ENCODE data around the gene IFT80.

IFT80 gene

DNA sequence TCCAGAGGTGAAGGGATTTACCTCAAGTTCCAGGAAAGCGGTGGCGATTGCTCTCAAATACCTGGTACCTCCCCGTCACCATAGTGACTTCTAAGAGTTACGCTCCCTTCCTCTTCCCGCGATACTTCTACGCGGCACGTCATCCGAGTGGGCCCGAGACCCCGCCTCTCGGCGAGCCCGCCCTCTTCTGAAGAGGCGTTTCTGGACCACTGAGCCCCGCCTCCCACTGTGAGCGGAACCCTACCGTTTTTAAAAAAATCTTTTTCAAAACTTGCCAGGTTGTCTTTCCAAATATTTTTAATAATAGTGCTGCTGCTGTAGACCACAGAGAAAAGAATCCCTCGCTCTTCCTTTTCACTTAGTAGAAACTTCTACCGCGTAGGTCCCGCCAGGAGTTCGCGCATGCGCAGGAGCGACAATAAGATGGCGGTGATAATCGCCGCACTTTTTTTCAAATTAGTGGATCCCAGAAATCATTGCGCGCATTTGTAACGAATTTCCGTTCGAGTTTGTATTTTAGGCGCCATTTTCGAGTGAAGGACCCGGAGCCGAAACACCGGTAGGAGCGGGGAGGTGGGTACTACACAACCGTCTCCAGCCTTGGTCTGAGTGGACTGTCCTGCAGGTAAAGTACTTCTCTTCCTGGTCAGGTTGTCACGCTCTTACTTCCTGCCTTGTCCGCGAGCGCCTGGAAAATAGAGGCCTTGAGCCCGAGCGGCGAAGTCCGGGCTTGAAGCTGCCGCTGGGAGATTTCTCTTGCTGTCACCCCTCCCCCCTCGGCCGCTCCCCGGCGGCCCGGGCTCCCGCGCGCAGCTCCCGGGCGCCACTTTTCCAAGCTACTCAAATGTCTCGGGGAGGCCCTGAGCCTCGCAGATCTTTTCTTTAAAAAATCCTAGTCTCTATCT, at the start of gene IFT80, which contains the start of gene SMC4:
TSS of gene IFT80 (minus strand) at position 101 of the 905 bp plus-strand sequence. CDS start 14,625 bp downstream, outside the sequence.
TSS of gene SMC4 (plus strand) at position 526 of the 905 bp plus-strand sequence. CDS start 1,177 bp downstream, outside the sequence.
- DNase-seq: no peak

DNA sequence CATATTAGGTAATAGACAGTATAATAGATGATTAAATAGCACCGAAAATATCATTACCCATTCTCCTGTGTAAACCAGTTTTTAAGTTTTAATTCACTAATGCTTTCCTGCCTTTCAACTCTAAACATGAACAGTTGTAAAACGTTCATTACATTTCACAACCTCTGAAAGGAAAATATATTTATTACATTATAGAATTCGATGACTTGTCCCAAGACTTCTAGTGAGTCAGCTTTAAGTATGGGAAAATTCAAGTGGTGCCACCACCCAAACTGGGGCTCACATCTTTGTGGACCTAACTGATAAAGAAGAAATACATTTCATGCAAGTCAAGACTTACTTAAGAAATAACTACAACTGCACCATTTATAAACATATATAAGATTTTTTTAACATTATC, 48.5 kb upstream of the IFT80 start:
- no peak for DNase-seq

DNA sequence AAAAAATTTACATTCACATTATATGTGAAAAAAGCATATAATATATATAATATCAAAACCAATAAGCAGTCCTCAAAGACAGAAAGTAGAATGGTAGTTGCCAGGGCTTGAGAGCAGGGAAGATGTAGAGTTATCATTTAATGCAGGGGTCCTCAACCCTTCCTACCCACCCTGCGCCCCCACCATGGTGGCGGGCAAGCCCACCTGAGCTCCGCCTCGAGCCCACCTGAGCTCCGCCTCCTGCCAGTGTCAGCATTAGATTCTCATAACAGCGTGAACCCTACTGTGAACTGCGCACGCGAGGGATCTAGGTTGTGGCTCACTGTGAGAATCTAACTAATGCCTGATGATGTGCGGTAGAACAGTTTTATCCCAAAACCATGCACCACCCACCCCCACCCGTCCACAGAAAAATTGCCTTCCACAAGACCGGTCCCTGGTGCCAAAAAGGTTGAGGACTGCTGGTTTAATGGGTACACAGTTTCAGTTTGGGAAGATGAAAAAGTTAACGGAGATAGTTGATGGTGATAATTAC, 47.6 kb upstream of the IFT80 start:
- no peak for DNase-seq

GRCh38 chr3:160445854-160446253, 46.8 kb upstream of the IFT80 start:
- DNase-seq: no peak

- DNase-seq: no peak
Observed at GRCh38 chr3:160444411-160444810, 45.4 kb upstream of the IFT80 start.

- no peak for DNase-seq
Observed at GRCh38 chr3:160440687-160441086, 41.7 kb upstream of the IFT80 start.

DNA sequence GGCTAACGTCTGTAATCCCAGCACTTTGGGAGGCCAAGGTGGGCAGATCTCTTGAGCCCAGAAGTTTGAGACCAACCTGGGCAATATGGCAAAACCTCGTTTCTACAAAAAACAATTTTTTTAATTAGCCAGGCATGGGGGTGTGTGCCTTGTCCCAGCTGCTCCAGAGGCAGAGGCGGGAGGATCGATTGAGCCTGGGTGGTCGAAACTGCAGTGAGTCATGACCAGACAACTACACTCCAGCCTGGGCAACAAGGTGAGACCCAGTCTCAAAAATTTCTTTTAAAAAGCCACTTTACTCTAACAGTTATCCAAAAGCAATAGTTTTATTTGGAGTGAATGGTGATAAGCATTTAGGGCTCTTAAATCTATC, 38.0 kb upstream of the IFT80 start:
- no peak for DNase-seq

GRCh38 chr3:160435747-160436146, 36.7 kb upstream of the IFT80 start:
- DNase-seq: no peak

DNA sequence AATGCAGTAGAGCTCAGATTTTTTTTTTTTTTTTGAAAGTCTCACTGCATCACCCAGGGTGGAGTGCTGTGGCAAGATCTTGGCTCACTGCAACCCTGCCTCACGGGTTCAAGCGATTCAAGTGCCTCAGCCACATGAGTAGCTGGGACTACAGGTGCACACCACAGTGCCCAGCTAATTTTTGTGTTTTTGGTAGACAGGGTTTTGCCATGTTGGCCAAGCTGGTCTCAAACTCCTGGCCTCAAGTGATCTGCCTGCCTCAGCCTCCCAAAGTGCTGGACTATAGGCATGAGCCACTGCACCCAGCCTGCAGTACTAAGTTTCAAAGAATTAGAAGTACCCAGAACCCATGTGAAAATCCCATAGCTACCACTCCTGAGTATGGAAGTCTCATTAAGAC, 36.1 kb upstream of the IFT80 start:
- no peak for DNase-seq

DNA sequence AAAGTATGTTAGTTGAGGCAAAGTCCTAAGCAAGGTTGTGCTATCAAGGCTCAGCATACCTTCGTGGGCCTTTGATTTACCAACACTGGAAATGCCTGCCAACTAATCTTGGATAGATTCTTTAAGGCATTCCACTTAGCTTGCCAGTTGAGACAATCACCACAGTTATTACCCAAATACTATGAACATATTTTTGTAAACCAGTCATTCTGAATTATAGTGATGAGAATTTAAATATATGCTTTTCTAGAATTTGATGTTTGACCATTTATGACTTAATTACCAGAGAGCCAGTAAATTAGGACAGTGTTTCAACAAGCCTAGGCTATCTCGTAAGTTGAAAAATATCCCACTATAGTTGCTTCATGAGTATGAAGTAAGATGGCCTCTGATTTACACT, 35.0 kb upstream of the IFT80 start:
- no peak for DNase-seq

GRCh38 chr3:160427832-160428424, 28.9 kb upstream of the IFT80 start:
- no peak for DNase-seq

GRCh38 chr3:160417311-160417710, 18.3 kb upstream of the IFT80 start:
- DNase-seq: no peak

DNA sequence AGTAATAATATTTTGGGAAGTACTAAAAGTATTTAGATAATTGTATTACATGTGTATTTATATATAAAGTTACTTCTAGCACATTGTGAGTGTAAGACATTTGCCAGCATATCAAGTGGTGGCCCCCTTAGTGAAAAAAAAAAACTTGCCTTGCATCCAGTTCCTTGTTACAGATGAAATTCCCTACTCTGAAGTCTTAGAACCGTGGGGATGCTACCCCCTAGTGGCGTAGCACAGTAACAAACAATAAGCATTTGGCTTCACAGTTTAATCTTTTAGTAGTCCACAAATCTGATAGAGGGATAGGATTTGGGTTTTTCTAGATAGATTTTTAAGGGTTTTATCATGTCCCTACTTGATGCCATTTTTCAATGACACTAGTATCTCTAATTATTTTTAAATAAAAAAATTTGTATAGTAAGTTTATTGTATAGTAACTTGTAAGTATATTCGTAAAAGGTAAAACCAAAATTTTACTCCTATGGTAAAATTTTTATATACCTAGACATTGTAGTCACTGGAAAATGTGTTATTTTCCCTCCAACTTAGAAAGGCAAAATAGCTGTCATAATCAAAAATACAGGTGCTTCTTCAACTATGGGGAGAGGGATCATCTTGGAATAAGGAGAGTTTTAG, 14.7 kb upstream of the IFT80 start:
- no peak for DNase-seq

DNA sequence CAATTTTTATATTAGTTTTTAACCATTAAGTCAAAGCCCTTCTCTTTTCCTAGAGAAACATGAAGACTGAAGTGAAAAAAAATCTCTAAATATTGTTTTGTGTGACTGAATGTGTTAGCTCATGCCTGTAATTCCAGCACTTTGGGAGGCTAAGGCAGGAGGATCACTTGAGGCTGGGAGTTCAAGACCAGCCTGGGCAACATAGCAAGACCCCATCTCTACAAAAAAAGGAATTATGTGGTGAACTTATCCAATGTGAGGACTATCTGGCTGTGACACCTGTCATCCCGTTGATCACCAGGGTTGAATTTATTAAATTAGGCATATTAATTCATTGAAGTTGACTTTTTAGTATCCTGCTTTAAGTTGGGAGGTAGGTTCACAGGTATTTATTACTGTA, 13.5 kb upstream of the IFT80 start:
- DNase-seq: no peak

DNA sequence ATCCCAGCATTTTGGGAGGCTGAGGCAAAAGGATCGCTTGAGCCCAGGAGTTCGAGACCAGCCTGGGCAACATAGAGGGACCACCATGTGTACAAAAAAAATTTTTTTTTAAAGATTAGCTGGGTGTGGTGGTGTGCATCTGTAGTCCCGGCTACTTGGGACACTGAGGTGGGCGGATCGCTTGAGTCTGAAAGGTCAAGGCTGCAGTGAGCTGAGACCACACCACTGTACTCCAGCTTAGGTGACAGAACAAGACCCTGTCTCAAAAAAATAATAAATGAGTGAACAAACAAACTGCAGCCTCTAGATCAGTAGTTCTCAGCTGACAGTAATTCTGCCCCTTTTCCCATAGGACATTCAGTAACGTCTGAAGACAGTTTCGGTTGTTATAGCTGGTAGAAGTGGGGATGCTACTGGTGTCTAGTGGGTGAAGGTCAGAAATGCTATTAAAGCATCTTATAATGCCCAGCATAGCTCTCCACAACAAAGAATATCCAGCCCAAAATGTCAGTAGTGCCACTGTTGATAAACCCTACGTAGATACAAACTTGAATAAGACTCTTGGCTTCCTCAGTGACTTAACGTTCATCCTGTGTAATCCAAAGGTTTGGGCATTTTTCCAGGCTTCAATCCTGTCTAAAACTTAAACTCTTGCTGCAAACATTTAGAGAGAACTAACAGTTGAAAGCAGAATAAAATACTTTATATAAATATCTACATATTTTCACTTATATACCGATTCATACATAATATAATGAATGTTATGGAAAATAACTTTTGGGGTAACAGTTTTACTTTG, 11.0 kb upstream of the IFT80 start:
- no peak for DNase-seq

DNA sequence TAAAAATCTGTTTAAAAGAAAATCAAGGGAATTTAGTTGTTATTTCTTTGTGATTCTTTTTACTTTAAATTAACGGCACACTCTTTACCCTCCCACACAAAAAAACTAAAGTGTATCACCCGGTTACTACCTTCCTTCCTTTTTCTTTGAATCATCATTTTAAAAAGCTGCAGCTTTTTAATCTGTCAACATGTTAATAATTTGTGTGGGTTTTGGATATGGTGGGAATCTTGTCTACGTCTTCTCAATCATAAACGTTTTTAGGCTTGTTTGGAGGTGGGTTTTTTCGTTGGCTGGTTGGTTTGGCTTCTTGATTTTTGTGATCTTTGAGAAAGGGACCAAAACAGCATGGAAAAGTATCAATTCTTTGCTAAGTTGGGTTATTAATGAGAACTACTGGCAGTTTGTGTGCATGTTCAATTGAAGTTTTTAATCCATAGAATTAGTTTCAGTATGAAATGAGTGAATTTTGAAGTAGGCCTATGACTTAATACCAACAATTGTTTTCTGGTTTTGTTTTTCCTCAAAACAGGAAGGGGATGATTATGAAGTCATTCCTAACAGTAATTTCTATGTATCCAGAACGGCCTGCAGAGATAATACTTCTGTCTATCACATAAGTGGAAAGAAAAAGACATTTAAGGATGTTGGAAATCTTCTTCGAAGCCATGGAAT, 4.9 kb upstream of the IFT80 start:
- DNase-seq: no peak

DNA sequence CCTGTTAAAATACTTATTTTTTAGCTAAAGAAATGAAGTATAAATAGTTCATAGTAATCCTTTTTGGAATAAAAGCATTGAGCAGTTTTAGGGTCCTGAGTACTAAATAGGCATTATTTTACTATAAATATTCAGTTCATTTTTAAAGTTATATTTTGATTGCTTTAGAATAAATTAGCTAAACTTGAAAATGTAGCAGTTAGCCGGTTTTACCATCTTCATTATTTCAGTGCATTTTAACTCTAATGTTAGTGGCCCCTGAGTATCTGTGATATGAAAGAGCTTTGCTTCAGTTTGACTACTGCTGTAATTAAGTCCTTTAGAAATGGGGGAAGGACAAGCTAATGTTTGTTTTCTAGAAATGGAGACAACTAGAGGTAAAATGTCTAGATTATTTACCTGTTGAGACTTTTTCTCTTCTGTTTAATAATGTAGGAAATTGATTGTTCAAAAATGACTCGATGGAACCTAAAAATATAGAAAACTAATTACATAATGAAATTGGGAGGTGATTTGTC, 4.1 kb upstream of the IFT80 start:
- no peak for DNase-seq

DNA sequence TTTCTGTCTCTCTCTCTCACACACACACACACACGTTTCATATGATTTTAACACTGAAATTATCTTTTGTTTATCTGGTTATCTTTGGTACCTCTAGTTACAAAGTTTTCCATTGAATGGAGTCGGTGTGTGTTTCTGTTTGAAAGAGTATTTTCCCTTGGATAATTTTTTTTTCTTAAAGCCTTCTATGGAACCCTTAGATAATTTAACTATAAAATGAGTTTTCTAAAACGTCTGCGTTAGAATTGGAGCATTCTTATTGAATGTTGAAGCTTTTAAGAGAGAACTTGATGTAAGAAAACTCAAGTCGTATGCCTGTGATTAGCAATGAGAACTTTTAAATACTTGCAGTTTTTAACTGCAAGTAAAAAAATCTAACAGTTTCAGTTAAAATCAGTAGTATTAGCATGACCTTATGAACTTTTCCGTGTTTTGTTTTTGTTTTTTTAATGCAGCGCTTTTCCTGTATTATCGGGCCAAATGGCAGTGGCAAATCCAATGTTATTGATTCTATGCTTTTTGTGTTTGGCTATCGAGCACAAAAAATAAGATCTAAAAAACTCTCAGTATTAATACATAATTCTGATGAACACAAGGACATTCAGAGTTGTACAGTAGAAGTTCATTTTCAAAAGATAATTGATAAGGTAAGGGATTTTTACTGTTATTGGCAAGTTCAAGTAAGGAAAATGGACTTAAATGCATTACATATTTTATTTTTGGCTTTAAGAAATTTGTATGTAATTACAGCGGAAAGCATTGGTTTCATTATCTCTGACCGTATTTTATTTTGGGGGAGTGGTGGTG, 3.4 kb upstream of the IFT80 start:
- no peak for DNase-seq

DNA sequence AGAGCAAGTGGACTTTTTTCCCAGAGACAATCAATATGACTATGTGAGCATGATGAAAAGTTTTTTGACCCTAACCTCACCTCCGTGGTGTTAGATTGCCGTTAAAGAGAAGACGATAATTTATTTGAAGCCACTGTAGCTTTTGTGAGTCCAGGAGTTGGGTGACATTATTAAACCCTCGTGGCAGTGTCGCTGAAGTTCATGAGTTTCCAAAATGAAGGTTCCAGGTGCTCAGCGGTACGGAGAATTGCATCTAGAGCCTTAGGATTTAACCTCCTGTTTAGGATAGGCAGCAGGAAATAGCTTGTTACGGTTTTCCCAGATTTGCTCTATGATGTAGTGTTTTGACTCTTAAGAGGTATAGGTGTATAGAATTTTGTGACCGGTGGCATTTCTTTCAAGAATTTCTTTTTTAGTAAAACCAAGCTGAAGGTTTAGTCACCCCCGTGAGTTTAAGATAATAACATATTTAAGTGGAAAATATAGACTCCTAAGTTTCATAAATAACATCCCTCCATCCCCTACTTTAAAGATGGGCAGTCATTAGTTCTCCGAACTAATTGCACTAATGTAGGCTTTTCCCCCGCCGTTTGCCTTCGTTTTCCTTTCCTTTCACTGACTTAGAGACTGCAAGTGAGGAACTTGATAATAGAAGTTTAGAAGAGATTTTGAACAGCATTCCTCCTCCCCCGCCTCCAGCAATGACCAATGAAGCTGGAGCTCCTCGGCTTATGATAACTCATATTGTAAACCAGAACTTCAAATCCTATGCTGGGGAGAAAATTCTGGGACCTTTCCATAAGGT, 2.5 kb upstream of the IFT80 start:
- DNase-seq: no peak

GRCh38 chr3:160400702-160401150, 1.7 kb upstream of the IFT80 start:
- no peak for DNase-seq

Data from cortex of kidney (tissue), 1 donor.